GM21529 (cell line): ENCODE results near the gene FAM131A.
A peak's percentile ranks its signal among the peaks of the same experiment; 100 is the strongest.

Experiments used
- ATAC-seq: cut with Tn5 transposase; IDR thresholded peaks from one replicate; pipeline ENCODE4 v1.9.1; 2021; ENCODE audit not compliant: unreplicated experiment

The FAM131A gene, protein sequence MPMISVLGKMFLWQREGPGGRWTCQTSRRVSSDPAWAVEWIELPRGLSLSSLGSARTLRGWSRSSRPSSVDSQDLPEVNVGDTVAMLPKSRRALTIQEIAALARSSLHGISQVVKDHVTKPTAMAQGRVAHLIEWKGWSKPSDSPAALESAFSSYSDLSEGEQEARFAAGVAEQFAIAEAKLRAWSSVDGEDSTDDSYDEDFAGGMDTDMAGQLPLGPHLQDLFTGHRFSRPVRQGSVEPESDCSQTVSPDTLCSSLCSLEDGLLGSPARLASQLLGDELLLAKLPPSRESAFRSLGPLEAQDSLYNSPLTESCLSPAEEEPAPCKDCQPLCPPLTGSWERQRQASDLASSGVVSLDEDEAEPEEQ

DNA sequence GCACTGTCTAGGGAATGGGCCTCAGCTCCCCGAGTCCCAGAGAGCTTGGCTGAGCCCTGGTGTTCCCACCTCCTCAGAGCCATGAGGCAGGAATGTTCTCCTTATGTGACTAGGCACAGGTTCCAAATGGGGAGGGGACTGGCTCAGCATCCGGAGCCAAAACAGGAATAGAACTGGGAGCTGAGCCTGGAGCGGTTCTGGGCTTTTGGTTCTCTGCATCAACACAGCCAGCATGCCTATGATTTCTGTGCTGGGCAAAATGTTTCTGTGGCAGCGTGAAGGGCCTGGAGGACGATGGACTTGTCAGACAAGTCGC lies at the start of gene FAM131A:
Gene FAM131A (plus strand): TSS at position 202 of the 316 bp plus-strand sequence. CDS start 31 bp downstream, at position 233.
- no peak for ATAC-seq

DNA sequence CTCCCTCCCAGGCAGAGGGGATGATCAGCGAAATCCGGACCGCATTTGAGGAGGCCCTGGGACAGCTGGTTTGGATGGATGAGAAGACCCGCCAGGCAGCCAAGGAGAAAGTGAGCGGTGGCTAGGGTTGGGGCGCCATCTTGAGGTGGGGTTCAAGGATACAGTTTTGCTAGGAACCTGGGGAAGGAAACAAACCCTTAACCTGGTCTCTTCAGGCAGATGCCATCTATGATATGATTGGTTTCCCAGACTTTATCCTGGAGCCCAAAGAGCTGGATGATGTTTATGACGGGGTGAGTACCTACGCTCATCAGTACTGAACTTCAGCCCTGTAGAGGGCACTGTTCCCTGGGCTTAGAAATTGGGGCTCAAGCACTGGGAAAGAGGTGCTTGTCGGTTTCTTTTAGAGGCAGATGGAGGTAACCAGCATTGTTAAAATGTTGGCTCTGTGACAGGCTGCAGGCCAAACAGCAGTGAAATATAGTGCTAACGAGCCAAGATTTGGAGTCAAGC lies 47.9 kb upstream of the FAM131A start:
- no peak for ATAC-seq

DNA sequence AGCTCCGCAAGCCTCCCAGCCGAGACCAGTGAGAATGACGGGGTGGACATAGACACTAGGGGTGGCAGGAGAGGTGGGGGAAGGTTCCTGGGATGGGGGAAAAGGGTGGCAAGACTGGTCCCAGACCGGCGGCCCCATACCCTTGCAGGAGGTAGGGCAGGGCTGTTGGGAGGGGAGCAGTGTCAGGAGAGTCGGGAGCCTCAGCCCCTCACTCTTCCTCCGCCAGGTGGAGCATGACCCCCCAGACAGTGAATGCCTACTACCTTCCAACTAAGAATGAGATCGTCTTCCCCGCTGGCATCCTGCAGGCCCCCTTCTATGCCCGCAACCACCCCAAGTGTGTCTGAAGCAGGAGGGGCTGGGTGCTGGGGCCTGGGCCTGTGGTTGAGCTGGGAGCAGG lies 47.1 kb upstream of the FAM131A start:
- no peak for ATAC-seq

DNA sequence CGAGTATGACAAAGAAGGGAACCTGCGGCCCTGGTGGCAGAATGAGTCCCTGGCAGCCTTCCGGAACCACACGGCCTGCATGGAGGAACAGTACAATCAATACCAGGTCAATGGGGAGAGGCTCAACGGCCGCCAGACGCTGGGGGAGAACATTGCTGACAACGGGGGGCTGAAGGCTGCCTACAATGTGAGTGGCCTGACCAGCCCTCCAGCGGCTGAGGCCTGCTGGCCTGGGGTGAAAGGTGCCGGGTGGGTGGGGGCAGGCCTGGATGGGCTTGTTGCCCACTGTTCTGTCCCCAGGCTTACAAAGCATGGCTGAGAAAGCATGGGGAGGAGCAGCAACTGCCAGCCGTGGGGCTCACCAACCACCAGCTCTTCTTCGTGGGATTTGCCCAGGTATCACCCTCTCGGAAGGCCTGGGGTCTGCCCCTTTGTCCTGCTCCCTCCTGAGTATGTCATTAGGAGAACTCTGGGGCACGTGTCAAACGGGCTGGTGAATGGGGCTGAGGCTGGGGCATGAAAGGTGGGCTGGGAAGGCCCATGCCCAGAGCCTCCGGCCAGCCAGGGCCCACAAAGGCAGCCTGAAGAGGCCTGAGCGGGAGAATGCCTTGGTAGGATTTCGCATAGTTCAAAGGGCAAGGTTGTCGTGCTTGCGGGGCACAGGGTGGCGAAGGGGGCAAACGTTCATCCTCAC lies 46.2 kb upstream of the FAM131A start:
- ATAC-seq: no peak

DNA sequence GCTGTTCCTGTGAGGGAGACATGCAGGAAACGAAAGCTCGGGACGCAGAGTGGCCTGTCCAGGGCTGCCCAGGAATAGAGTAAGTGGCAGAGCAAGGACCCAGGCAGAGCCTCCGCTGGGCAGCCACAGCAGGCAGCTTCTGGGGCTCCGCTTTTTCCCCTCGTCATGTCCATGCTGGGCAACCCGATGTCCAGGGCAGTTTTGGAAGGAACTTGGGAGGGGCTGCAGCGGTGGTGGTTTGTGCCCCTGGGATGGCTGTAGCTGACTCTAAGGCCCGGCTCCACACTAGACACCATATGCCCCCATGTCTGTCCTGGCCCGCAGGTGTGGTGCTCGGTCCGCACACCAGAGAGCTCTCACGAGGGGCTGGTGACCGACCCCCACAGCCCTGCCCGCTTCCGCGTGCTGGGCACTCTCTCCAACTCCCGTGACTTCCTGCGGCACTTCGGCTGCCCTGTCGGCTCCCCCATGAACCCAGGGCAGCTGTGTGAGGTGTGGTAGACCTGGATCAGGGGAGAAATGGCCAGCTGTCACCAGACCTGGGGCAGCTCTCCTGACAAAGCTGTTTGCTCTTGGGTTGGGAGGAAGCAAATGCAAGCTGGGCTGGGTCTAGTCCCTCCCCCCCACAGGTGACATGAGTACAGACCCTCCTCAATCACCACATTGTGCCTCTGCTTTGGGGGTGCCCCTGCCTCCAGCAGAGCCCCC lies 45.5 kb upstream of the FAM131A start:
- ATAC-seq: no peak

DNA sequence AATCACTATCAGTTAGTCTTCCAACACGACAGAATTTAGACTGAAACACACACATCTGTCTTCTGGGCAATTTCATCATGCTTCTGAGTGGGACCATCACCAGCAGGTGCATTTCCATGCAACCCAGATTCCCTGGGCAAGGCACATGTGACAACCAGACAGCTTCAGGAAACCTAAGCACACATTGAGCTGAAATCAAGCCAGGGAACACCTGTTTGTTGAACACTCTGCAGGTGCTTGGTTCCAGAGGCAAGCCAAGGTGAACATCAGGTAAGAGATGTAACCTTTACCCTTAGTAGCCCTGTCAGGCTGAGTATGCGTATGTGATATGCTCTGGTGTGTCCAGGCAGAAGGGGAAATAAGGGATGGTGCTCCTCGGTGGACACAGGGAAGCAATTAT lies 41.6 kb upstream of the FAM131A start:
- no peak for ATAC-seq

DNA sequence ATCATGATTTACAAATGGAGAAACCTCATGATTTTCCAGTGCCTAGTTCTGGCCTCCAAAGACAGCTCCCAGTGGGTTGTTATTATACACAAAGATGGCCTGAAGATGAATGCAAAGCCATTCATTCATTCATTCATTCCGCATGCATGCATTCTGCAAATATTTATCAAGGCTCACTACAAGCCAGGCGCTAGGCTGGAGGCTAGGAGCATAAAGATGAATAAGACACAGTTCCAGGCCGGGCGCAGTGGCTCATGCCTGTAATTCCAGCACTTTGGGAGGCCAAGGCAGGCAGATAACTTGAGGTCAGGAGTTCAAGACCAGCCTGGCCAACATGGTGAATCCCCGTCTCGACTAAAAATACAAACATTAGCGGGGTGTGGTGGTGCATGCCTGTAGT lies 40.8 kb upstream of the FAM131A start:
- ATAC-seq: no peak

DNA sequence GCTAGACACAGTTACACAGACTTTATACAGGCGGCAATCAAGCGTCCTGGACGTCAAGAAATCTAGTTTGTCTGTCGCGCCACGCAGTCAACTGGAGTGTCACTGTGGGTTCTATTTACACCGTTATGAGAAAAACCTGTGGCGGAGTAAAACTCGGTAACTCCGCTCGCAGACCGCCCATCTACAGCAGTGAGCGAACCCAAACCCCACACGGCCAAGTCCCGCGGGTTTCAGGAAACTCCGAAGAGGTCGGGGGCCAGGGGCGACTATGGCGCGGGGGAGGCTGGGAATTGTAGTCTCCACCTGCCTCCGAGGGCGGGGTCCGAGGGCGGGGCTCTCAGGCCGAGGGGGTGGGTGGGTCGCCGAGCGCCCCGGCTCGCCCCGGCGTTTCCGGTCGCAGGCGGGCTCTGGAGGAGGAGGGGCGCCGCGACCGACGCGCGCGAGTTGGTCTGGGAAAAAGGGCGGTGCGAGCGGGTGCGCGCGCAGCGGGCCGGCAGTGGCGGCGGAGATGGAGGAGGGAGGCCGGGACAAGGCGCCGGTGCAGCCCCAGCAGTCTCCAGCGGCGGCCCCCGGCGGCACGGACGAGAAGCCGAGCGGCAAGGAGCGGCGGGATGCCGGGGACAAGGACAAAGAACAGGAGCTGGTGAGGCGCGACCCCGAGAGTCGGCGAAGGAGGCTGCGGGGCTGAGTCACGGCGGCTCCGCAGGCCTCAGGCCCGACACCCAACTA lies 38.5 kb upstream of the FAM131A start, which contains the start of gene PSMD2:
Gene PSMD2 (plus strand): TSS at position 483 of the 729 bp plus-strand sequence. CDS start 26 bp downstream, at position 509.
- ATAC-seq: peak; percentile 96

DNA sequence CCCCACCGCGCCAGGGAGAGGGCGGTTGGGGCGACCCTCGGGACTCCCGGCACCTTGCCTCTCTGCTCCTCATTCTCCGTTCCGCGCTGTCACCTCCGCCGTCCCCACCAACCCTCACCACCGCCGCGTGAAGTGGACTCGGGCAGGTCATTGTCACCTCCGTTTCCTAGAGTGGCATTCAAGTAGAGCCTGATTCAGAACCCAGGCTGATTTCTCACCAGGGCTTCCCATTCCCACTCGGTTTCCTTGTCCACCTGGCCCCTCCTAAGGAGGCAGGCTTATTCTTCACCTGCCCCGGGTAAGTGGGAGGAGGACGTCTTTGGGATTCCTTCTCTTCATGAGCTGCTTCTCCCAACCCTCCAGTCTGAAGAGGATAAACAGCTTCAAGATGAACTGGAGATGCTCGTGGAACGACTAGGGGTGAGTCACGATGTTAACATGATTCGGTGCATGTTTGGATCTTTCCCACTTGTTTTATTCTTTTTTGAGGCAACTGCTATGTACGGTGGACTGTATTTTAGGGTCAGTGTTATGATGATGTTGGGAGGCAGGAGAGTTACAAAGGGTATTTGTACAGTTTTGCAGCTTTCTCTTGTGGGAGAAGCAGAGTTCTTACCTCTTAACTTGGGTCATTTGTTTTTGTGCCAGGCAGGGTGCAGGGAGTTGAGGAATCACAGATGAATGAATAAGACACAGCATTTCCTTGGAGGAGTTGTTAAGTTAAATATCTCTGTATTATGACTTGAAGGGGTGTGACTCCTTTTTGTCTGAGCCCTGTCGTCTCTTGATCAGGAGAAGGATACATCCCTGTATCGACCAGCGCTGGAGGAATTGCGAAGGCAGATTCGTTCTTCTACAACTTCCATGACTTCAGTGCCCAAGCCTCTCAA lies 37.7 kb upstream of the FAM131A start:
- no peak for ATAC-seq

DNA sequence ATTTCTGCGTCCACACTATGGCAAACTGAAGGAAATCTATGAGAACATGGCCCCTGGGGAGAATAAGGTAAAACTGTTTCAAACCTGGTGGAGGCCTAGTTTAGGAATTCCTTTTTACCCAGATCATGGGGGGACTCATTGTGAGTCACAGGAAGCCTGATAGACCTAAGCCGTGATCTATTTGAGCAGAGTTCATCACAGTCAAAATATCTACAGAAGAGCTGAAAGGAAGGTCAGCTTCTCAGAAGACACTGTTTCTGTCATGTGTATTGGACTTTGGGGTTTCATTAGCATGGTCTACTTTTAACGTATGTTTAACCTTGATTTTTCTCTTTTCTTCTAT lies 37.1 kb upstream of the FAM131A start:
- no peak for ATAC-seq

DNA sequence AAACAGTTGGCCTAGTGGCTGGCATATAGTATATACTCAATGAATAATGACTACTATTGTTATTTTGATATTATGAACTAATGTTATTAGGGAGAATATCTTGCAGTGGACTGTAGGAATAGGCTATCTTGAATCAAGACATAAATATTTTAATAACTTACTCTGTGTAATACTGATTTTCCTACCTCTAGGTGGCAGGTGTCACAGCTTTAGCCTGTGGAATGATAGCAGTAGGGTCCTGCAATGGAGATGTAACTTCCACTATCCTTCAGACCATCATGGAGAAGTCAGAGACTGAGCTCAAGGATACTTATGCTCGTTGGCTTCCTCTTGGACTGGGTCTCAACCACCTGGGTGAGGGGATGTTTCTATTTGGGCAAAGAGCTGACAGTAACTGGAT lies 31.8 kb upstream of the FAM131A start:
- no peak for ATAC-seq

DNA sequence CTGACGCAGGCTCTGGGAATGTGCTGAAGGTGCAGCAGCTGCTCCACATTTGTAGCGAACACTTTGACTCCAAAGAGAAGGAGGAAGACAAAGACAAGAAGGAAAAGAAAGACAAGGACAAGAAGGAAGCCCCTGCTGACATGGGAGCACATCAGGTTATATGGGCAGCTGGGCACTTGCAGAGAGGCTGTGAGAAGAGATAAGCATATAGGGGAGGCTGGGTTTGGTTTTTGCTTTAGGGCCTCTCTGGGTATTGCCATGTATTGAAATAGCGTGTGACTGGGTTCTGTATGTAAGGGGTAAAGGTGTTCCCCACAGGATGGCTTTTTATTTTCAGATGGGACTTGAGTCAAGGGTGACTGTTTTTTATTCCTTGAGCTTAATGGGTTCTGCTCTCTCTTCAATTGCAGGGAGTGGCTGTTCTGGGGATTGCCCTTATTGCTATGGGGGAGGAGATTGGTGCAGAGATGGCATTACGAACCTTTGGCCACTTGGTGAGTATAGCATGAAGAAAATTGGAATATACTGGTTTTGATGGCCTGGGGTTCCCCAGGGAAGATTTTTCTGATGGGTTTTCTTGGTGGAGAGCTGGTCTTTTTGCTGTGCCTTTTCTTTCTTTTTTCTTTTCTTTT lies 30.9 kb upstream of the FAM131A start:
- ATAC-seq: no peak

DNA sequence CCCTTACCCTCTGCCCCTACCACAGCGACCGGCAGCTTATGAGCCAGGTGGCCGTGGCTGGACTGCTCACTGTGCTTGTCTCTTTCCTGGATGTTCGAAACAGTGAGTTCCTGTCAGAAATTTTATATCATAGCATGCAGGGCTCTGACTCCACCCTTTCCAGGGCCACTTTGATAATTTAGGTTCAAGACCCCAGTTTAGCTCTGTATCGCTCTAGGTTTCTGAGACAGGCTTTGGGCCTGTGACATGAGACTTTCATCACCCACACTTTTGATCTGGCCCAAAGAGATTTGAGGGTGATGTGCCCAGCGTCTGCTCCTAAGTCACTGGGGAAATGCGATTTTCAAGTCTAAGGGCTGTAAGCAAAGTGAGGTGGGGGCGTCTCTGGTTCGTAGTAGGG lies 29.5 kb upstream of the FAM131A start:
- no peak for ATAC-seq

DNA sequence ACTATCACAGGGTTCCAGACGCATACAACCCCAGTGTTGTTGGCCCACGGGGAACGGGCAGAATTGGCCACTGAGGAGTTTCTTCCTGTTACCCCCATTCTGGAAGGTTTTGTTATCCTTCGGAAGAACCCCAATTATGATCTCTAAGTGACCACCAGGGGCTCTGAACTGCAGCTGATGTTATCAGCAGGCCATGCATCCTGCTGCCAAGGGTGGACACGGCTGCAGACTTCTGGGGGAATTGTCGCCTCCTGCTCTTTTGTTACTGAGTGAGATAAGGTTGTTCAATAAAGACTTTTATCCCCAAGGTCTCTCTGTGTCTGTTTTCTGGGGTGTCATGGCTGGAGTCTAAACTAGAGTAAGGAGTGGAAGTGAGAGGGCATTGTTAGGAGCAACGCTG lies 28.7 kb upstream of the FAM131A start:
- ATAC-seq: no peak

DNA sequence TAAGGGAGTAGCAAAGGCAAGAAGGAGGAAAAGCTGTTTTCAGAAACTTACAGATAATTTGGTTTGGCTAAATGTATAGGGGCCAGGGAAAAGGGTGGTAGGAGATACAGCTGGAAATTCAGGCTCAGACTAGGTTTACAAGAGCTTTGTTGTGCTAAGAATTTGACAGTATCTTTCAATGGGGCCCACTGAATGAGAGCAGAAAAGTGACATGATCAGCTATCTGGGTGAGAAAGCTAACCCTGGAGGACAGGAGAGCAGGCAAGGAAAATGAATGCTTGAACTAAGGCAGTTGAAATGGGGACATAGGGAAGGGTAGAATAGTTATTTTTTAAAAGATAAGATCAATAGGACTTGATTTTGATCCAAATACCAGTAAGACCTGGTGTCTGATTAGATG lies 25.8 kb upstream of the FAM131A start:
- no peak for ATAC-seq

DNA sequence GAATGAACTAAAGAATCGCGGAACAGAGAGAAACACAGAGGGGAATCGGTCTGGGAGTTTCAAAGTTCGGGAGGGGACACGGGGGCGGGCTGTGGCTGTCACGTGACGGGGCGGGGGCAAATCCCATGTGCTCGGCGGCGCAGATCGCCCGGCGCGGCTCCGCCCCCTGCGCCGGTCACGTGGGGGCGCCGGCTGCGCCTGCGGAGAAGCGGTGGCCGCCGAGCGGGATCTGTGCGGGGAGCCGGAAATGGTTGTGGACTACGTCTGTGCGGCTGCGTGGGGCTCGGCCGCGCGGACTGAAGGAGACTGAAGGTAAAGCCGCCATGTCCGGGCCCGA lies 23.1 kb upstream of the FAM131A start, which contains the start of gene EIF4G1:
Gene EIF4G1 (plus strand): TSS at position 244 of the 337 bp plus-strand sequence. CDS start 1,191 bp downstream, outside the sequence.
- ATAC-seq: peak; percentile 81

DNA sequence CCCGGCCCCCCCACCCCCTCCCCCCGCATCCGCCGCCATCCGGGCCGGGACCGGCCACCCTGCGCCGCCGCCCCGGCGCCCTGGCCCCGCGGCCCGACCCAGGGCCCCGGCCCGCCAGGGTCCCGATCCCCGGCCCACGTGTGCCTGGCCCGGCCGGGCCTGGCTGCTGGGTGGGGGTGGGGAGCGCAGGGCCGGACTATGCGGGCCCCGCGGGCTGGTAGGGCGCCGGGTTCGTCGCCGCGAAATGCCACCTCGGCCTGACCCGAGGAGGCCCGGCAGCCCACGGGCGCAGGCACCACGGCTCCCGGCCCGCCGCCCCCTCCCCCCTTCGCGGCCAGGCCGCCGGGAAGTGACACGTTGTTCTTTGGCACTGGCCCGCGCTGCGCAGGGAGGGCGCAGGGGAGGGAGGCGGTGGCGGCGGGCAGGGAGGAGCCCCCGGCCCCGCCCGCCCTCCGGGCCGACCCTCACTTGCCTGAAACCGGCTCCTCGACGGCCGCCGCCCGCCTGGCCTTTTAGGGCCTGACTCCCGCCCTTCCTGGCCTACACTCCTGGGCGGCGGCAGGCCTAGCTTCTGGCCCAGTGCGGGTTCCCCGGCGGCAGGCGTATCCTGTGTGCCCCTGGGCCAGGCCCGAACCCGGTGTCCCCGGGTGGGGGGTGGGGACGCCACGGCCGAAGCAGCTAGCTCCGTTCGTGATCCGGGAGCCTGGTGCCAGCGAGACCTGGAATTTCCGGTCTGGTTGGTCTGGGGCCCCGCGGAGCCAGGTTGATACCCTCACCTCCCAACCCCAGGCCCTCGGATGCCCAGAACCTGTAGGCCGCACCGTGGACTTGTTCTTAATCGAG lies 22.5 kb upstream of the FAM131A start:
- ATAC-seq: peak; percentile 39

DNA sequence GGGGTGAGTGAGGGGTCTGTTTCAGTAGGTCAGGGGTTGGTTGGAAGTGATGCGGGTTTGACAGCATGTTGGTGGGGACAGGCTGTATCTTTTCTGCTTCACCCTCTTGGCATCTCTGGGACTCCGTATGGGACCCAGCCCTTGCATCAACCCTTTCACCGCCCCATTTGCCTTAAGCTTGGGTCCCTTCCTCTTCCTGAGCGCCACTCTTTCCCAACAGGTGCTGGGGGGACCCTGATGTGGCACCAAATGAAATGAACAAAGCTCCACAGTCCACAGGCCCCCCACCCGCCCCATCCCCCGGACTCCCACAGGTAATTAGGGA lies 21.9 kb upstream of the FAM131A start:
- ATAC-seq: peak; percentile 18
